Measurements from ENCODE around the gene CALML3. TPM values are rescaled to one million over a fixed set of nuclear protein-coding genes. Genes with fewer than 3 reads are reported as not detected.
A peak's percentile ranks its signal among the peaks of the same experiment; 100 is the strongest.

Gene CALML3
- total RNA-seq, 2 experiments from 2014 or later: not detected

- H4K20me1 ChIP-seq (ENCODE audit: insufficient read depth, low read length): no peaks in the 10 kb centered on the region
- DNase-seq (ENCODE audit: low spot score): peak; percentile 40
Measured at GRCh38 chr10:5490698-5491464, 33.9 kb upstream of the CALML3 start.

GRCh38 chr10:5491477-5491876 lies 33.3 kb upstream of the CALML3 start:
- POLR2A ChIA-PET: no interaction called here
- Histone ChIP-seq H2AFZ (ENCODE audit: low read length) (no peak overlapping the region), H3K4me3 (ENCODE audit: low read depth, low read length, poor library complexity, severe bottlenecking) (no peak overlapping the region), H3K9me2 (ENCODE audit: insufficient read depth, low read length) (no peaks in the 10 kb centered on the region), H3K27ac (ENCODE audit: low read depth, low read length, poor library complexity, severe bottlenecking) (no peak overlapping the region), H3K4me1 (ENCODE audit: insufficient read depth, low read length, poor library complexity, severe bottlenecking) (peaks cover 8% of the 10 kb centered on the region), H4K20me1 (ENCODE audit: insufficient read depth, low read length) (no peaks in the 10 kb centered on the region), H3K79me2 (ENCODE audit: insufficient read depth, low read depth, low read length) (no peaks in the 10 kb centered on the region), H3K4me2 (ENCODE audit: low read length) (no peak overlapping the region), H3K9me3 (ENCODE audit: low read length) (no peaks in the 10 kb centered on the region), H3K36me3 (ENCODE audit: insufficient read depth, low read length) (no peaks in the 10 kb centered on the region)
- intact Hi-C loops (cut with micrococcal nuclease; ENCODE audit: unreplicated experiment): no loop called here
- BruUV-seq (replicated peaks): no TSS peak
- DNase-seq (ENCODE audit: low spot score): no peak
- CTCF ChIA-PET (ENCODE audit: unreplicated experiment): no interaction called here
- no peak for TF ChIP-seq EZH2phosphoT487 (IDR thresholded peaks at IDR 0.05; ENCODE audit: borderline replicate concordance, low read depth, low read length)
- no peak for TF ChIP-seq CTCF (conservative IDR thresholded peaks at IDR 0.05; ENCODE audit: low read length)

More at GRCh38 chr10:5490698-5491464, 33.9 kb upstream of the CALML3 start:
- Histone ChIP-seq H3K4me1 (ENCODE audit: insufficient read depth, low read length, poor library complexity, severe bottlenecking) (peaks cover 8% of the 10 kb centered on the region), H3K36me3 (ENCODE audit: insufficient read depth, low read length) (no peaks in the 10 kb centered on the region), H3K9me3 (ENCODE audit: low read length) (no peaks in the 10 kb centered on the region), H3K9me2 (ENCODE audit: insufficient read depth, low read length) (no peaks in the 10 kb centered on the region), H3K4me3 (ENCODE audit: low read depth, low read length, poor library complexity, severe bottlenecking) (no peak overlapping the region), H3K4me2 (ENCODE audit: low read length) (no peak overlapping the region), H3K79me2 (ENCODE audit: insufficient read depth, low read depth, low read length) (no peaks in the 10 kb centered on the region), H2AFZ (ENCODE audit: low read length) (no peak overlapping the region), H3K27ac (ENCODE audit: low read depth, low read length, poor library complexity, severe bottlenecking) (no peak overlapping the region)
- CTCF ChIA-PET (ENCODE audit: unreplicated experiment): no interaction called here
- POLR2A ChIA-PET: interaction anchor here (0.7 kb wide), 1 partner anchor 43 kb away, joined by 3 read pairs; no protein-coding TSS in a partner anchor
- BruUV-seq (replicated peaks): no TSS peak
- intact Hi-C loops (cut with micrococcal nuclease; ENCODE audit: unreplicated experiment): no loop called here
- TF ChIP-seq CTCF (conservative IDR thresholded peaks at IDR 0.05; ENCODE audit: low read length) (no peak), EZH2phosphoT487 (IDR thresholded peaks at IDR 0.05; ENCODE audit: borderline replicate concordance, low read depth, low read length) (no peak)

GRCh38 chr10:5492322-5492855 lies 32.4 kb upstream of the CALML3 start:
- POLR2A ChIA-PET: no interaction called here
- TF ChIP-seq CTCF (conservative IDR thresholded peaks at IDR 0.05; ENCODE audit: low read length) (no peak), EZH2phosphoT487 (IDR thresholded peaks at IDR 0.05; ENCODE audit: borderline replicate concordance, low read depth, low read length) (no peak)
- Histone ChIP-seq H2AFZ (ENCODE audit: low read length) (no peak overlapping the region), H3K27ac (ENCODE audit: low read depth, low read length, poor library complexity, severe bottlenecking) (no peak overlapping the region), H3K36me3 (ENCODE audit: insufficient read depth, low read length) (no peaks in the 10 kb centered on the region), H3K9me2 (ENCODE audit: insufficient read depth, low read length) (no peaks in the 10 kb centered on the region), H4K20me1 (ENCODE audit: insufficient read depth, low read length) (no peaks in the 10 kb centered on the region), H3K4me2 (ENCODE audit: low read length) (no peak overlapping the region), H3K4me3 (ENCODE audit: low read depth, low read length, poor library complexity, severe bottlenecking) (no peak overlapping the region), H3K4me1 (ENCODE audit: insufficient read depth, low read length, poor library complexity, severe bottlenecking) (peaks cover 2% of the 10 kb centered on the region), H3K79me2 (ENCODE audit: insufficient read depth, low read depth, low read length) (no peaks in the 10 kb centered on the region), H3K9me3 (ENCODE audit: low read length) (no peaks in the 10 kb centered on the region)
- BruUV-seq (replicated peaks): no TSS peak
- intact Hi-C loops (cut with micrococcal nuclease; ENCODE audit: unreplicated experiment): no loop called here
- CTCF ChIA-PET (ENCODE audit: unreplicated experiment): no interaction called here
- no peak for DNase-seq (ENCODE audit: low spot score)
